Keratinocyte (primary cell): ENCODE data around the gene PATZ1. TPM values are rescaled to one million over a fixed set of nuclear protein-coding genes. Genes with fewer than 3 reads are reported as not detected.
A peak's percentile ranks its signal among the peaks of the same experiment; 100 is the strongest.

Experiments used
- DNase-seq: peaks from one replicate; pipeline ENCODE4 v3.0.0-alpha.2; 2011; ENCODE audit warnings: low read depth, missing footprints, low spot score
- FAIRE-seq: peaks from 2 replicates; lab custom pipeline; 2011; peaks lifted over from hg19 to GRCh38; lab: Jason Lieb, UNC
- H2AFZ ChIP-seq: 2 replicates; pipeline ENCODE4 v1.6.0; 2012; ENCODE audit warnings: low read length, control low read depth, inconsistent platforms; ENCODE audit not compliant: control insufficient read depth
- H3K27ac ChIP-seq: 2 replicates; pipeline ENCODE4 v1.5.1; 2011; ENCODE audit warnings: low read length; ENCODE audit not compliant: control insufficient read depth, insufficient read depth
- H3K27me3 ChIP-seq: 3 replicates; pipeline ENCODE4 v1.6.0; 2011; ENCODE audit warnings: low read length; ENCODE audit not compliant: control insufficient read depth, insufficient read depth; ENCODE audit errors: extremely low read depth
- H3K36me3 ChIP-seq, 2 experiments: 2 replicates in 1 of 2; 3 replicates in 1 of 2; pipeline ENCODE4 v1.5.1; 2011; ENCODE audit warnings: low read length in 2 of 2, mild to moderate bottlenecking in 1 of 2; ENCODE audit not compliant: control insufficient read depth in 2 of 2, insufficient read depth in 2 of 2; ENCODE audit errors: extremely low read depth in 1 of 2
- H3K4me1 ChIP-seq: 3 replicates; pipeline ENCODE4 v1.5.1; 2011; ENCODE audit warnings: low read length; ENCODE audit not compliant: control insufficient read depth, insufficient read depth; ENCODE audit errors: extremely low read depth
- H3K4me2 ChIP-seq: 3 replicates; pipeline ENCODE4 v1.6.0; 2011; ENCODE audit warnings: low read depth, low read length; ENCODE audit not compliant: control insufficient read depth, insufficient read depth; ENCODE audit errors: extremely low read depth
- H3K4me3 ChIP-seq, 3 experiments: fragments of 200-600 bp in 1 of 3; sonication (generic) in 1 of 3; 2 replicates in 2 of 3; 3 replicates in 1 of 3; pipeline ENCODE4 v1.5.1; 2011 to 2016; ENCODE audit warnings: low read length in 3 of 3, mild to moderate bottlenecking in 3 of 3, control low read depth in 2 of 3, inconsistent platforms in 1 of 3, low read depth in 1 of 3, mixed read lengths in 1 of 3, mixed run types in 1 of 3, moderate library complexity in 1 of 3; ENCODE audit not compliant: control insufficient read depth in 2 of 3, insufficient read depth in 2 of 3; ENCODE audit errors: extremely low read depth in 1 of 3
- H3K79me2 ChIP-seq: 2 replicates; pipeline ENCODE4 v1.6.0; 2012; ENCODE audit warnings: low read length; ENCODE audit not compliant: control insufficient read depth, insufficient read depth
- H3K9ac ChIP-seq: 3 replicates; pipeline ENCODE4 v1.6.0; 2011; ENCODE audit warnings: low read length; ENCODE audit not compliant: control insufficient read depth, insufficient read depth; ENCODE audit errors: extremely low read depth
- H3K9me1 ChIP-seq: 3 replicates; pipeline ENCODE4 v1.6.0; 2011; ENCODE audit warnings: low read length; ENCODE audit not compliant: control insufficient read depth, insufficient read depth; ENCODE audit errors: extremely low read depth
- H3K9me3 ChIP-seq: 2 replicates; pipeline ENCODE4 v1.5.1; 2012; ENCODE audit warnings: low read depth, low read length; ENCODE audit not compliant: control insufficient read depth
- H4K20me1 ChIP-seq: 3 replicates; pipeline ENCODE4 v1.6.0; 2011; ENCODE audit warnings: low read length; ENCODE audit not compliant: control insufficient read depth, insufficient read depth; ENCODE audit errors: extremely low read depth
- EZH2 ChIP-seq: IDR thresholded peaks from one replicate; pipeline ENCODE4 v1.6.1; 2012; ENCODE audit warnings: inconsistent platforms, mild to moderate bottlenecking, low read length, moderate library complexity
- dilution Hi-C: fragments of 300-500 bp; cut with MboI; formaldehyde crosslinking; loops from one replicate; pipeline ENCODE4 v1.7.0; 2020; ENCODE audit warnings: low sequenced_read_pairs; ENCODE audit not compliant: extremely low pct_ligation_motif_present
- polyA plus RNA-seq, 5 experiments: library from polyadenylated mRNA; depleted of rRNA in 3 of 5; stranded (reverse) in 3 of 5; stranded (forward) in 1 of 5; unstranded in 1 of 5; fragments of >200 nt; gene quantifications; 1 replicate in 1 of 5; 2 replicates in 3 of 5; 3 replicates in 1 of 5; pipeline versions ENCODE4 v1.2.1 to v1.2.3, GENCODE V29; 2011 to 2012; ENCODE audit warnings: missing spikeins in 2 of 5, low read depth in 1 of 5, low replicate concordance in 1 of 5
- TF ChIP-seq, protein P1 (sequence below), 3 experiments: IDR thresholded peaks in 1 of 3; conservative IDR thresholded peaks in 1 of 3; optimal IDR thresholded peaks in 1 of 3; 2 replicates in 2 of 3; 3 replicates in 1 of 3; pipeline versions ENCODE3 to v1.5.1; 2011; ENCODE audit warnings: low read length in 3 of 3, mild to moderate bottlenecking in 3 of 3, moderate library complexity in 2 of 3, control low read depth in 1 of 3, inconsistent platforms in 1 of 3; ENCODE audit not compliant: insufficient read depth in 2 of 3; ENCODE audit errors: extremely low read depth in 1 of 3

The PATZ1 gene
- polyA plus RNA-seq, 1 donor (not counting 4 experiments of a cell fraction or from before 2014, with no cell fraction given): 3.4 TPM

DNA sequence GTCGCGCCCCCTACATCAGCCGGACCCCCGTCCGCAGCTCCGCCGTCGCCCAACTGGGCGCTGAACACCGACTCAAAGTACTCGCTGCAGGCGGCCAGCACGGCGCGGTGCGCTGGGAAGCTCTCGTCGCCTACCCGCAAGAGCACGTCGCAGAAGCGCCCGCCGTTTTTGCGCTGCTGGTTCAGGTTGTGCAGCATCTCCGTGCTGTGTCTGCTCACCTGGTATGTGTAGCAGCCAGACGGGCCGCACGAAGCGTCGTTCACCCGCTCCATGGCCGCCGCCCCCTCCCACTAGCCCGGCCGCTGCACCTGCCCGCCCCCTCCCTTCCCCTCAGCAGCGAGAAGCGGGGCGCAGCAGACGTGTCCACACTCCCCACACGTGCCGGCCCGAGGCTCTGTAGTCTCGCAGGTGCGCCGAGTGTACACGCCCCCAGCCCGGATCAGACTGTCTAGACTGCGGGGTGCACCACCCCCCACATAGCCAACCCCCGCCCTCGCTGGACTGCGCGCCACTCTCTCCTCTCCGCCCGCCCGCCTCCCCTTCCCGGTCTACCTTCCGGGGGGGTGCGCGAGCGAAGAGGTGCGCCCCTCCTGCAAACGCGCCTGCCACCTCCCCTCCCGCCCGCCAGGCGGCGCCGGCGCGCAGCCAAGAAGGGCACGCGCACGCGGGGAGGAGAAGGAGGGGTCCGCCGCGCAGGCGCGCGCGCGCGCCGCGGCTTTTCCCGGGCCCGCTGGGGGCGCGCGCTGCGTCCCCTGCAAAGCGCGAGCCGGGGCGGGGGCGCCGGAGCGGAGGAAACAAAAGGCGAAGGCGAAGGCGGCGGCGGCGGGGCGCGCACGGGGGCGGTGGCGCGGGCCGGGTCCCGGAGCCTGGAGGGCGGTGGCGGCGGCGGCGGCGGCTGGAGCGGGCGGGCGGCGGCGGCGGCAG is 553 bp downstream of the PATZ1 start:
- Histone ChIP-seq H3K4me1 (peaks cover 31% of the 10 kb centered on the region), H3K27ac (no peak overlapping the region), H3K9ac (peak overlapping the region; percentile 45), H3K4me2 (peak overlapping the region; percentile 70), H2AFZ (no peak overlapping the region), H4K20me1 (peaks cover 4% of the 10 kb centered on the region), H3K36me3 (peaks cover 2 to 3% of the 10 kb centered on the region in 2 experiments), H3K27me3 (no peaks in the 10 kb centered on the region), H3K79me2 (peaks cover 4% of the 10 kb centered on the region), H3K9me1 (no peaks in the 10 kb centered on the region), H3K9me3 (no peaks in the 10 kb centered on the region), H3K4me3 (peak overlapping the region; percentile 51 to 61 (median 55))
- no peak for DNase-seq
- TF ChIP-seq, protein P1, sequence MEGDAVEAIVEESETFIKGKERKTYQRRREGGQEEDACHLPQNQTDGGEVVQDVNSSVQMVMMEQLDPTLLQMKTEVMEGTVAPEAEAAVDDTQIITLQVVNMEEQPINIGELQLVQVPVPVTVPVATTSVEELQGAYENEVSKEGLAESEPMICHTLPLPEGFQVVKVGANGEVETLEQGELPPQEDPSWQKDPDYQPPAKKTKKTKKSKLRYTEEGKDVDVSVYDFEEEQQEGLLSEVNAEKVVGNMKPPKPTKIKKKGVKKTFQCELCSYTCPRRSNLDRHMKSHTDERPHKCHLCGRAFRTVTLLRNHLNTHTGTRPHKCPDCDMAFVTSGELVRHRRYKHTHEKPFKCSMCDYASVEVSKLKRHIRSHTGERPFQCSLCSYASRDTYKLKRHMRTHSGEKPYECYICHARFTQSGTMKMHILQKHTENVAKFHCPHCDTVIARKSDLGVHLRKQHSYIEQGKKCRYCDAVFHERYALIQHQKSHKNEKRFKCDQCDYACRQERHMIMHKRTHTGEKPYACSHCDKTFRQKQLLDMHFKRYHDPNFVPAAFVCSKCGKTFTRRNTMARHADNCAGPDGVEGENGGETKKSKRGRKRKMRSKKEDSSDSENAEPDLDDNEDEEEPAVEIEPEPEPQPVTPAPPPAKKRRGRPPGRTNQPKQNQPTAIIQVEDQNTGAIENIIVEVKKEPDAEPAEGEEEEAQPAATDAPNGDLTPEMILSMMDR (optimal IDR thresholded peaks at IDR 0.05 in 1 of 3, IDR thresholded peaks at IDR 0.05 in 1 of 3, conservative IDR thresholded peaks at IDR 0.05 in 1 of 3; ENCODE audit: extremely low read depth in 1 of 3, insufficient read depth in 2 of 3, low read length in 3 of 3): peak in 2 of 3 experiments; percentile 85 to 88
- no peak for TF ChIP-seq EZH2
- dilution Hi-C loops: no loop called here
- FAIRE-seq: no peak

DNA sequence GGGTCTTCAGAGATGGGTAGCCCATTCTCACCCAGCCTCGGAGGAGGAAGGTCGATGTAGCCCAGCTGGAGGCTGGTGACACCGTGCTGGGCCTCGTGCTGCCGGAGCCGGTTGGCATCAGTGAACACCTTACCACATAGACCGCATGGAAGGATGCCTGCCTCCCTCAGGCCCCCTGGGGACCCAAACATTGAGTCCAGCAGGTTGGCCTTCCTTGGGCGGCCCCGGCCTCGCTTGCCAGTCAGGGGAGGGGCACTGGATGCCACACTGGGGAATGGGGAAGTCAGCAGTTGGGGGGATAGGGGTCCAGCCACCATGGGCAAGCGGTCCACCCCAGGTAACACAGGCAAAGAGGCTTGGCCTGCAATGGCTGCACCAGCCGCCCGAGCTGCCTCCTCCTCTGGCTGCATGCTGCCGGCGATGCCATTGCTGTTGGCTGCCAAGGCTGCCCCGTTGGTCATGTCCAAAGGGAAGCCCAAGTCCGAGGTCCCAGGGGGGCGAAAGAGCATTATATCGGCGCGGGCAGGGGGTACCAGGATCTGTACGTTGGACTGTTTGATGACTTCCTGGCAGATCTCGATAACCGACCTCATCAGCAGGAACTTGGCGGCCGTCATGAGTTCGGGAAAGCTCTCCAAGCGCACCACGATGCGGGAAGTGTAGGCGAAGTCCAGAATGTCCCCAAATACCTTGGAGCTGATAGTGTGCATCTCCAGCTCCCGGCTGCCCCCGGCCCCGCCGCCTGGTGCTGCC is 1.4 kb downstream of the PATZ1 start:
- Histone ChIP-seq H3K79me2 (peaks cover 4% of the 10 kb centered on the region), H3K4me2 (peak overlapping the region; percentile 70), H3K27ac (no peak overlapping the region), H3K9me1 (peaks cover 2% of the 10 kb centered on the region), H3K4me3 (peak overlapping the region; percentile 51 to 61 (median 55)), H3K36me3 (peaks cover 2 to 3% of the 10 kb centered on the region in 2 experiments), H3K27me3 (no peaks in the 10 kb centered on the region), H3K4me1 (peaks cover 31% of the 10 kb centered on the region), H2AFZ (no peak overlapping the region), H4K20me1 (peaks cover 4% of the 10 kb centered on the region), H3K9ac (no peak overlapping the region), H3K9me3 (no peaks in the 10 kb centered on the region)
- no peak for TF ChIP-seq EZH2
- TF ChIP-seq, protein P1 (optimal IDR thresholded peaks at IDR 0.05 in 1 of 3, IDR thresholded peaks at IDR 0.05 in 1 of 3, conservative IDR thresholded peaks at IDR 0.05 in 1 of 3; ENCODE audit: extremely low read depth in 1 of 3, insufficient read depth in 2 of 3, low read length in 3 of 3): no peak
- FAIRE-seq: no peak
- dilution Hi-C loops: no loop called here
- no peak for DNase-seq
